Activated T-helper 2 cell treated with anti-CD3 and anti-CD28 coated beads, Interferon-gamma antibody, Interleukin-2, Interleukin-4, amounts not matched to agents 10 μg/mL and 5 μg/mL and 100 μg/mL, durations not matched to agents 14 hours and 24 hours and 36 hours (primary cell): ENCODE data around the gene DIAPH2. TPM values are rescaled to one million over a fixed set of nuclear protein-coding genes. Genes with fewer than 3 reads are reported as not detected.
"Not testable (repeated sequence)": the region's sequence is repeated elsewhere in the genome, so short reads cannot be mapped to it uniquely, and the experiment has no call there.

Source experiments
- DNase-seq: peaks from one replicate; pipeline ENCODE4 v3.0.0; 2021; ENCODE audit warnings: low spot score
- H3K27ac Mint-ChIP-seq: one replicate; pipeline ENCODE4 v1.8.0; 2021; ENCODE audit warnings: mixed read lengths
- H3K27me3 Mint-ChIP-seq: one replicate; pipeline ENCODE4 v1.8.0; 2021; ENCODE audit warnings: low read depth, mixed read lengths
- H3K36me3 Mint-ChIP-seq: one replicate; pipeline ENCODE4 v1.8.0; 2021; ENCODE audit warnings: low read depth, mixed read lengths
- H3K4me1 Mint-ChIP-seq: one replicate; pipeline ENCODE4 v1.8.0; 2021; ENCODE audit warnings: low read depth, mixed read lengths
- H3K4me3 Mint-ChIP-seq: one replicate; pipeline ENCODE4 v1.8.0; 2021; ENCODE audit warnings: low read depth, mild to moderate bottlenecking, moderate library complexity, mixed read lengths
- H3K9me3 Mint-ChIP-seq: one replicate; pipeline ENCODE4 v1.8.0; 2021; ENCODE audit warnings: mixed read lengths
- intact Hi-C: fragments of 100-400 bp; cut with micrococcal nuclease; formaldehyde crosslinking; loops from one replicate; pipeline ENCODE4 v1.15.1; 2023
- total RNA-seq: library from RNA; stranded (reverse); gene quantifications from 2 replicates; pipeline ENCODE4 v1.2.3, GENCODE V29; 2022

Gene DIAPH2
- total RNA-seq, 1 donor from 2014 or later: 14.9 TPM

DNA sequence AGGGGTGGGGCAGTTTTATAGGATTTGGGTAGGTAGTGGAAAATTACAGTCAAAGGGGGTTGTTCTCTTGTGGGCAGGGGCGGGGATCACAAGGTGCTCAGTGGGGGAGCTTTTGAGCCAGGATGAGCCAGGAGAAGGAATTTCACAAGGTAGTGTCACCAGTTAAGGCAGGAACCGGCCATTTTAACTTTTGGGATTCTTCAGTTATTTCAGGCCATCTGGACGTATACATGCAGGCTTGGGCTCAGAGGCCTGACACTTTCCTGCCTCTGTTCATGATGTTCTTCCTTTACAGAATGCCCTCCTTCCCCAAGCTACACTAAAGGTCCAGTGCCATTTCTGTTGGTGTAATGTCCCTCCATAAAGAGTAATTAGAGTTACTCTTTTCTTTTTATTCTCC, 157.2 kb downstream of the DIAPH2 start:
- not testable (repeated sequence) for DNase-seq, H3K27ac Mint-ChIP-seq

DNA sequence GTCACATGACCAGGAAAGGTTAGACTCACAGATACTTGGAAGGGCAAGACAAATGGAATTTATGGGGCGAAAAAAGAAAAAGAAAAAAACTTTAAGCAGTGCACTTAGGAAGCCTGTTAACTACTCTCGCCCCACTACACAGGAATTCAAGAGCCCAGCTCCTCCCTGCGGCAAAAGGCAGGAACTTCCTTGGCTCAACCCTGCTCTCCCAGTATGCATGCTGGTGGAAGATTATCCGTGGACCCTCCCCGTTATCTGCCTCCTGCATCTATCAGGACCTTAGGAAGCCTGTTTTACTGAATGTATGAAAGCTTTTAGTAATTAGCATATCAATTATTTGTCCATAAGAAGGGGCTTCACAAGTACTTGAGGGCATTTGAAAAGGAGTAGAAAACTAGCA, 158.9 kb downstream of the DIAPH2 start:
- H3K27me3 Mint-ChIP-seq: no peaks in the 10 kb centered on the region
- no peak overlapping the region for H3K27ac Mint-ChIP-seq
- no peaks in the 10 kb centered on the region for H3K9me3 Mint-ChIP-seq
- no peak for DNase-seq
- intact Hi-C loops: no loop called here
- no peak overlapping the region for H3K4me3 Mint-ChIP-seq
- H3K36me3 Mint-ChIP-seq: no peaks in the 10 kb centered on the region
- H3K4me1 Mint-ChIP-seq: no peaks in the 10 kb centered on the region

More for the DNA sequence above, 157.2 kb downstream of the DIAPH2 start:
- intact Hi-C loops, H3K4me3 Mint-ChIP-seq, H3K27me3 Mint-ChIP-seq, H3K36me3 Mint-ChIP-seq, H3K4me1 Mint-ChIP-seq, H3K9me3 Mint-ChIP-seq: not testable (repeated sequence)

DNA sequence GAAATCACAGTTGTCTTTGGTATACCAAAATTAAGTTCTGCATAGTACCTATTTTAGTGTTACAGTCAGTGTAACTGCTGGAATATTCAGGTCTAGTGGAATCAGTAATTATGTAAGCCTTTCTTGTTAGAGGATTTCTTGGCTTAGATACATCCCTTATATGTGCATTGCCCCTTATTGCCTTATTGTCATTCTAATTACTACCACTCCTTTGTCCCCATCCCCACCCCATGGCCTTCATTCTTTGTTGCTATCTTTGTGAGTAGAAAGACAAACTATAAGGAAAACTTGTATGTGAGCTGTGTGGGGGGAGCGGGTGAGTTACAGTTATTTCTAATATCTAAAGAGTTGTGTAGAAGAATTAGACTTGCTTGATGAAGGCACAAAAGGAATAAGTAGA, 162.2 kb downstream of the DIAPH2 start:
- intact Hi-C loops: no loop called here
- H3K27me3 Mint-ChIP-seq: no peaks in the 10 kb centered on the region
- H3K27ac Mint-ChIP-seq: no peak overlapping the region
- no peaks in the 10 kb centered on the region for H3K36me3 Mint-ChIP-seq
- H3K4me1 Mint-ChIP-seq: no peaks in the 10 kb centered on the region
- no peaks in the 10 kb centered on the region for H3K9me3 Mint-ChIP-seq
- DNase-seq: no peak
- no peak overlapping the region for H3K4me3 Mint-ChIP-seq

DNA sequence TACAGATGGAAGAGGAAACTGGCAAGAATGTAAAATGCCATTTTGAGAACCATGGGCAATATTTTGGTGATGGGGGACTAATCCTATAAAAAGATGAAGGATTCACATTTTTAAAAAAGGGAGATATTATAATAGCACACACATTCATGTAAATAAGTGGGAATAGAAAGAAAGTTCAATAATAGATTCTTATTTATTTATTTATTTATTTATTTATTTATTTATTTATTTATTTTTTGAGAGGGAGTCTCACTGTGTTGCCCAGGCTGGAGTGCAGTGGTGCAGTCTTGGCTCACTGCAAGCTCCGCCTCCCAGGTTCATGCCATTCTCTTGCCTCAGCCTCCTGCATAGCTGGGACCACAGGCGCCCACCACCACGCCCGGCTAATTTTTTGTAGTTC, 174.8 kb downstream of the DIAPH2 start:
- H3K36me3 Mint-ChIP-seq, DNase-seq, H3K27ac Mint-ChIP-seq, H3K27me3 Mint-ChIP-seq, H3K4me3 Mint-ChIP-seq, H3K9me3 Mint-ChIP-seq, intact Hi-C loops, H3K4me1 Mint-ChIP-seq: not testable (repeated sequence)

DNA sequence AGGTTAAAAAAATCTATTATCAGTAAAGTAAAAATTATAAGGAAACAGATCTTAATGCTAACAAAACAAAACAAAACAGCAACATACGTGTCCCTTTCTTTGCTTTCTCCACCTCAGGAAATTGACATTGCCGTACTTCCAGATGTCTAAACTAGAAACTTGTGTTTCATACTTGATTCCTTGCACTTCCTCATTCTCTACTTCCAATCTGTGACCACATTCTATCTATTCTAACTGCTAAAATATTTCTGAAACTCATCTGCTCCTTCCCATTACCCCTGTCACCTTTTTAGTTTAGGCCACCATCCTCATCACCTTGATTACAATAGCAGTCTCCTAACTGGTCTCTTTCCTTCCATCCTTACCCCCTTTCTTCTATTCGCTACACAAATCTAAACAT, 176.6 kb downstream of the DIAPH2 start:
- no peaks in the 10 kb centered on the region for H3K4me1 Mint-ChIP-seq
- intact Hi-C loops: no loop called here
- no peak overlapping the region for H3K4me3 Mint-ChIP-seq
- no peaks in the 10 kb centered on the region for H3K27me3 Mint-ChIP-seq
- no peak for DNase-seq
- no peaks in the 10 kb centered on the region for H3K36me3 Mint-ChIP-seq
- H3K27ac Mint-ChIP-seq: no peak overlapping the region
- no peaks in the 10 kb centered on the region for H3K9me3 Mint-ChIP-seq

DNA sequence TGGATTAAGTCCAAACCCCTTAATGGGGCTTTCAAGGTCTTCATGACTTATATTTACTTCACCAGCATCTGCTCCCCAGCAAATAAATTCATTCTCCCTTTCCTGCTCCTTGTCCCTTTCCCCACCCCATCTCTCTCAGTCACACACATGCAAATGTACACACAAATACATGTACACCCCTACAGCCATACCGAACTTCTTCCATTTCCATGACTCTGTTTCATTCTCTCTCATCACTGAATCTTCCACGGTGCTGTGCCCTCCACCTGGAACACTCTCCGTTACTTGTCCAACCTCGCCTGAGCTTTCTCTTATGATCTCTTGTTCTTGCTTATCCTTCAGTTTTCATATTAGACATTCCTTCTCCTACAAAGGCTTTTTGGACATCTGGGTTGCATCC, 177.0 kb downstream of the DIAPH2 start:
- Mint-ChIP-seq H3K27me3 (no peaks in the 10 kb centered on the region), H3K36me3 (no peaks in the 10 kb centered on the region), H3K27ac (no peak overlapping the region), H3K9me3 (no peaks in the 10 kb centered on the region), H3K4me3 (no peak overlapping the region), H3K4me1 (no peaks in the 10 kb centered on the region)
- intact Hi-C loops: no loop called here
- no peak for DNase-seq

DNA sequence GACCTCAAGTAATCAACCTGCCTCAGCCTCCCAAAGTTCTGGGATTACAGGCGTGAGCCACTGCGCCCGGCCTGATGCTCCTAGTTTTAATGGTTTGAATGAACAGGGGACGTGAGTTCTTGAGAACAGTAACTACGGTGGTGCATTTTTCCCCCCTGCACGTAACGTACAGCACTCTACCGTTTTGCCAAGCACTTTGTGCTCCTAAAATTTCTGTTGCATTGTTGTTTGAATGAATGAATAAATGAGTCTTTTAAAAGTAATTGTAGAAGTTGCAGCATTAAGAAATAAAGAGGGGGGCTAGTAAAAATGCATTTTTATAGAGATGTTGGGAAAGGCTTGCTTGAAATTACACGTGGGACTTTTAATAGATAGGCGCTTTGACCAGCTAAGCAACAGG, 199.0 kb downstream of the DIAPH2 start, which contains the start of gene RPA4:
TSS of gene RPA4 (plus strand) at position 301 of the 400 bp plus-strand sequence. CDS start 403 bp downstream, outside the sequence.
- H3K4me1 Mint-ChIP-seq: no peaks in the 10 kb centered on the region
- no peak within 1 kb of the TSS for H3K27ac Mint-ChIP-seq
- no peaks in the 10 kb centered on the region for H3K27me3 Mint-ChIP-seq
- no peak within 1 kb of the TSS for H3K4me3 Mint-ChIP-seq
- no peak for DNase-seq
- intact Hi-C loops: no loop called here
- no peaks in the 10 kb centered on the region for H3K9me3 Mint-ChIP-seq
- H3K36me3 Mint-ChIP-seq: no peaks in the 10 kb centered on the region

DNA sequence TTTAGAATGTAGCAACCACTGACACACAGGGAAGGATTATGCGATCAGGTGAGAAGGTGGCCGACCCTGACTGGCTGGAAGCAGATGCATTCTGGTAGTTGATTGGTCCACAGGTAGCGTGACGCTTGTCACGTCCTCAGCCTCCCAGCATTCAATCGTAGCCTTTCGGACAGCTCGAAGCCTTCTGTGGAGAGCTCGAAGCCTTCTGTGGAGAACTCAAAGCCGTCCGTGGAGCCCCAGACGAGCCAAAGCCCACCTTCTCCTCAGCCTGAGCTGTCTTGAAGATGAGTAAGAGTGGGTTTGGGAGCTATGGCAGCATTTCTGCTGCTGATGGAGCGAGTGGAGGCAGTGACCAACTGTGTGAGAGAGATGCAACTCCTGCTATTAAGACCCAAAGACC, 199.4 kb downstream of the DIAPH2 start:
- no peaks in the 10 kb centered on the region for H3K4me1 Mint-ChIP-seq
- no peaks in the 10 kb centered on the region for H3K9me3 Mint-ChIP-seq

DNA sequence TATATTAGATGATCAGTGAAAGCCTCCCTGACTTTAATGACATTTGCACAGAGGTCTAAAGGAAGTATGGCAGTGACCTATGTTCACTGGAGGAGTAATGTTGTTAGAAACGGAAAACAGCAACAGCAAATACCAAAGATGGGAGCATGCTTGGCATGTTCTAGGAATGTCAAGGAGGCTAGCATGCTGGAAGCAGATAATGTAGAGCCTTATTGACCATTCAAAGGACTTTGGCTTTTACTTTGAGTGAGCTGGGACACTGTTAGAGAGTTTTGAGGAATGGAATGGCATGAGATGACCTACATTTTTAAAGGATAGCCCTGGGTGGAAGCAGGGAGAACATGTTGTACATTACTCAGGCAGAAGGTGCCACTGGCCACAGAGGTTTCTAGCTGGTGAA, 205.1 kb downstream of the DIAPH2 start:
- H3K4me1 Mint-ChIP-seq: no peaks in the 10 kb centered on the region
- H3K9me3 Mint-ChIP-seq: no peaks in the 10 kb centered on the region
- no peak overlapping the region for H3K4me3 Mint-ChIP-seq
- intact Hi-C loops: no loop called here
- H3K27me3 Mint-ChIP-seq: no peaks in the 10 kb centered on the region
- no peak overlapping the region for H3K27ac Mint-ChIP-seq
- H3K36me3 Mint-ChIP-seq: no peaks in the 10 kb centered on the region
- no peak for DNase-seq

More for the DNA sequence above, 199.4 kb downstream of the DIAPH2 start:
- Mint-ChIP-seq H3K27ac (no peak overlapping the region), H3K27me3 (no peaks in the 10 kb centered on the region), H3K36me3 (no peaks in the 10 kb centered on the region), H3K4me3 (no peak overlapping the region)
- intact Hi-C loops: no loop called here
- DNase-seq: no peak

DNA sequence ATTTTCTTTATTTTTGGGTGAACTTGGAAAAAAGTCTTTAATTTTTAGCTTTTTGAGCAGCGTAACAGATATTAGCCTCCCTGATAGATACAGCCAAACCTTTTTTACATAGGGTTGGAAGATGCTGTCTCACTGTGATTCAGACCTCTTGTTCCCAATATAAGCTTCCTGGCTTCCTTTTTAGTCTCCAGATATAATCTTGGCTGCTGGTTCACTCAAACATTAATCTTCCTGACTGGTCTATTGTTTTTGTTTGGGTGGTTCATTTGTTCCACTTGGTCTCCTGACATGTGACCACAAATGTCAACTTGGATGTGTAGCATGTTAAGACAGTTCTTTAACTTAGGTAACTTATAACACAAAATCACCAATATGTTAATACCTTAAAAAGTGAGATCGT, 222.1 kb downstream of the DIAPH2 start:
- H3K4me3 Mint-ChIP-seq: no peak overlapping the region
- intact Hi-C loops: no loop called here
- peaks cover 4% of the 10 kb centered on the region for H3K4me1 Mint-ChIP-seq
- no peaks in the 10 kb centered on the region for H3K9me3 Mint-ChIP-seq
- no peaks in the 10 kb centered on the region for H3K27me3 Mint-ChIP-seq
- no peaks in the 10 kb centered on the region for H3K36me3 Mint-ChIP-seq
- no peak for DNase-seq
- H3K27ac Mint-ChIP-seq: no peak overlapping the region

DNA sequence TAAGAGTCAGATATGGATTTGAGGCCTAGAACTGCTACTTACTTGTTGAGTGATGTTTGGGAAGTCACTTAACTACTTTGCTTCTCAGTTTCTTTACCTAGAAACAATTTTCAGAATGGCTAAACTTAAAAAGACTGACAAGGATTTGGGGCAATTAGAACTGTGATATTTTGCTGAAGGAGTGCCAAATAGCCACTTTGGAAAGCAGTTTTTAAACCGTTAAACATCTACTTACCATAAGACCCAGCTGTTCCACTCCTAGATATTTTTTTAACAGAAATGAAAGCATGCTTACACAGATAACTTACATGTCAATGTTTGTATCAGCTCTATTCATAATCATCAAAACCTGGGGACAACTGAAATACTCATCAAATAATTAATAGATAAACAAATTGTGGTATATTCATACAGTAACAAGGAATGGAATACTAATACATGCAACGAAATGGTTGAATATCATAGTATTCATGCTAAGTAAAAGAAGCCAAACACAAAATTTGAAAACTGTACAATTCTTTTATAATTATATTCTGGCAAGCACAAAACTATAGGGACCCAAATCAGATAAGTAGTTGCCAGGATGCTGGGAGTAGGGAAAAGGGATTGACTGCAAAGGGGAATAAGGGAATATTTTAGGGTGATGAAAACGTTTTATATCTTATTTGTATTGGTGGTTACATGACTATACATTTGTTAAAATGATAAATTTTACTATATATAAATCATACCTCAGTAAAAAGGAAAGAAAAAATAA, 223.1 kb downstream of the DIAPH2 start:
- Mint-ChIP-seq H3K27ac (no peak overlapping the region), H3K4me3 (no peak overlapping the region), H3K9me3 (no peaks in the 10 kb centered on the region), H3K27me3 (no peaks in the 10 kb centered on the region), H3K36me3 (no peaks in the 10 kb centered on the region), H3K4me1 (peaks cover 6% of the 10 kb centered on the region)
- intact Hi-C loops: no loop called here
- DNase-seq: no peak

DNA sequence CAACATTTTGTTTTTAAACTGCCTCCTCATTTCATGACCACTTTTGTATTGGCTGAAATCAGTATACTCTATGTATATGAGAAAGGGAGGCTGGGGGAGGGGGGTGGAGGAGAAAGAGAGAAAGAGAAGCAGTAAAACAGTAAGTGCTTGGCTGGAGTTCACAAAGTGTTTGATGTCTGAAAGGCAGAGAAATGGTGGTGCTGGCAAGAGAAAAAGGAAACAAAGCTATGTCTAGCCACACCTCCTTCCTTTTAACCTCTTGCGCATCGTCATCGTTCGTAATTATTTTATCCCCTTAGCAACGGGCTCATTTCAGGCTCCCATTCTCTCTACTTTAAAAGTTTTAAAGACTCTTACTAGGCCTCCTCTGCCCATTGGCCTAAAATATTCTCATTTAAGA, 224.6 kb downstream of the DIAPH2 start:
- Mint-ChIP-seq H3K4me3 (no peak overlapping the region), H3K4me1 (peaks cover 6% of the 10 kb centered on the region), H3K27me3 (no peaks in the 10 kb centered on the region), H3K36me3 (no peaks in the 10 kb centered on the region), H3K9me3 (no peaks in the 10 kb centered on the region), H3K27ac (no peak overlapping the region)
- DNase-seq: no peak
- intact Hi-C loops: no loop called here

DNA sequence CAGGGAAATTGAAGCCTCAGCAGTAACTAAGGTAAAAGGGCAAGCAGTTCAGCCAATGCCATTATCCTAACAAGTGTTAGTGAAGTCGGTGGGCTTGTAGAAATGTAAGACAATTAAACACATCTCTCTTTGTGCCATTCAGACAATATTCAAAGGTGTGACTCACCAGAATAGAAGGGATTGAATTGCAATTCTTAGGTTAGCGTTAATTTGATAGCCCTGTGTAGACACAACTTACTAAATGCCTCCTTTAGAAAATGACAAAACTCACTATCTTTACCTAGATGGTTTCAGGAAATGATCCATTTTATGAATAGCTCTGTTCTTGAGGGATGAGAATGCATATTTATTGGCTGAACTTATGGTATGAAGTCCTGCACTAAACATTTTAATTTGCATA, 234.2 kb downstream of the DIAPH2 start:
- intact Hi-C loops: no loop called here
- Mint-ChIP-seq H3K36me3 (peaks cover 3% of the 10 kb centered on the region), H3K9me3 (no peaks in the 10 kb centered on the region), H3K27ac (no peak overlapping the region), H3K4me3 (no peak overlapping the region), H3K27me3 (no peaks in the 10 kb centered on the region), H3K4me1 (no peaks in the 10 kb centered on the region)
- no peak for DNase-seq

DNA sequence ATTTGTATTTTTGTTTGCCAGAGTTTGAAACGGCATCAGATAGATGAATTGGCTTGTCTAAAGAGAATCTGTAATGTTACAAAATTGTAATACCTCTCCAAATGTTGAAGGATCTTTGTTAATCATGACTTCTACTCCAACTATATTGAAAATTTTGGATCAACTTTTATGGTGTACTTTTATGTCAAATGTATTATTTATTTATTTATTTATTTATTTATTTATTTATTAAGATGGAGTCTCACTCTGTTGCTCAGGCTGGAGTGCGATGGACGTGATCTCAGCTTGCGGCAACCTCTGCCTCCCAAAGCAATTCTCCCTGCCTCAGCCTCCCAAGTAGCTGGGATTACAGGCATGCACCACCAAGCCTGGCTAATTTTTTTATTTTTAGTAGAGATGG, 235.0 kb downstream of the DIAPH2 start:
- no peaks in the 10 kb centered on the region for H3K27me3 Mint-ChIP-seq
- H3K27ac Mint-ChIP-seq: no peak overlapping the region
- H3K4me1 Mint-ChIP-seq: peaks cover 2% of the 10 kb centered on the region
- no peaks in the 10 kb centered on the region for H3K9me3 Mint-ChIP-seq
- H3K36me3 Mint-ChIP-seq: peaks cover 3% of the 10 kb centered on the region
- intact Hi-C loops: no loop called here
- no peak overlapping the region for H3K4me3 Mint-ChIP-seq
- DNase-seq: no peak
